ENCODE results near the gene MEF2C.

Gene MEF2C

DNA sequence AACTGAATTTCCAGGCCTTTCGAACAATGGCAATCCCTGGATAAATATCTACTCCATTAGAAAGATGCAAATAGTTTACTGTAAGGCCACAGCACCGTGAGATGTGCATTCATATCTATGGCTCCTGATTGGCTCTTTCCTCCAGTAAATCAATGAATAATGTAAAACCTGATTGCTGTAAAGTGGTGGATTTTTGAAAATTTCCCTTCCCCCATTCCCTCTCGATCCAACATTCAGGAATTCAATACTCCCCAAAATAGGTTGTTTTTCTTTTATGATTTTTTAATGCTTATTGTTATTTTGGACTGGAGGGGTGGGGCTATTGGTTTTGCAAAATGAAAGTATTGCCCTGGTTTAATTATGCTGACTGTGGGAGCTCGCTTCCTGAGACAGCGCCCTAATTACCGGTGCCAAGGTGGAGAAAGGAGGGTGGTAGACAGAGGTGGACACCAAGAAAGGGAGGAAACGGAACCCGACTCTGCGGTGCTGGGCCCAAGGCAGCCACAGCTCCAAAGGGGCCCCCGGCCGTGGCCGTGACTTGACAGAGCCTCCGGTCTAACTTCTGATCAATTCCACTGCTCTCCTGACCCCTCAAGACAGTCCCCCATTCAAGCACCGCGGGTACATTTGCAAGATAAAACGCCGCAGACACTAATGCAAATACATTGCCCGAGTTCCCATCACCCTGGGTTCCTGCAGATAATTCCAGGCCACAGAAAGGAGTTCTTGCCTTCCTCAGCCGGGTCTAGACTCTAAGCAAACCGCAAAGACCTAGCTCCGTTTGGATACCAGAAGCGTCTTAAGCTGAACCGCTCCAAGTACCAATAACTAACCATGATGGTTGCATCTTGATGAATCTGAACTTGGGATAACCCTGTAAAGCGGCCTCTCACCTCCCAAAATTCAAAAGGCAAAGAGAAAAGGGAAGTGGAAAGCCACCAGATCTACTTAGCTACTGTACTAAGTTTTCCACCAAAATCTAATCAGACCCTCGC is 211.2 kb downstream of the MEF2C start:
- no peak for DNase-seq

DNA sequence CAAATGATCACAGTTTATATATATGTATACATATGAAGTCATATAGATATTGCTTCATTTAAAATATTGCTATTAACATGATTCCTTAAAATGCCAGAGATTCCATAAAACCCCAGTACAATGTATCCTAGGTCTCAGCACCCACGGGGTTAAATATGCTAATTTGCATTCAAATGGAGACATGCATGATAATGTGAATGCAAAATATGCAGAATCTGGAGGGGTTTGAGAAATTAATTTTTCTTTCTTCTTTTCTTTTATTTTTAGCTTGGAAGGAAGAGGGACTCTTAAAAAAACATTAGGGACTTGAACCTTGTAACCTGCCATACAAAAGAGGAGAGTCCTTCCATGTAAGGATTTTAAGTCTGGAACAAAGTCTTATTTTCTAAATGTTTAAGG is 211.9 kb downstream of the MEF2C start:
- DNase-seq: no peak

DNA sequence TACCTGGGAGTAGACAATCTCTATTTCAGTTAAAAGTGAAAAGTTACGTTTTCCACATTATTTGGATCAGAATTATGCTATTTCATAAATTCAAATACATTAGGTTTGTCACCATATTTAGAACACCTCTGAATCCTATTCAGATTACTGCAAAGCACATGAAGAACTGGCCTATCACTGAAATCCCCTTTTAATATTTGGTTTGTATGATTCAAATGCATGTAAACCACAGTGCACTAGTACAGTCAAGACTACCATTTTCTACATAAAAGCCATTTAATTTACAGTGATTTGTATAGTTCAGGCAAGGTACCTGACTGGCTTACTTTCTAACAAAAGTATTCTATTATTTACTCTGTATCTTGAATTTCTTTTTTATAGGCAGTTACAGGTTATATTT is 212.5 kb downstream of the MEF2C start:
- no peak for DNase-seq

DNA sequence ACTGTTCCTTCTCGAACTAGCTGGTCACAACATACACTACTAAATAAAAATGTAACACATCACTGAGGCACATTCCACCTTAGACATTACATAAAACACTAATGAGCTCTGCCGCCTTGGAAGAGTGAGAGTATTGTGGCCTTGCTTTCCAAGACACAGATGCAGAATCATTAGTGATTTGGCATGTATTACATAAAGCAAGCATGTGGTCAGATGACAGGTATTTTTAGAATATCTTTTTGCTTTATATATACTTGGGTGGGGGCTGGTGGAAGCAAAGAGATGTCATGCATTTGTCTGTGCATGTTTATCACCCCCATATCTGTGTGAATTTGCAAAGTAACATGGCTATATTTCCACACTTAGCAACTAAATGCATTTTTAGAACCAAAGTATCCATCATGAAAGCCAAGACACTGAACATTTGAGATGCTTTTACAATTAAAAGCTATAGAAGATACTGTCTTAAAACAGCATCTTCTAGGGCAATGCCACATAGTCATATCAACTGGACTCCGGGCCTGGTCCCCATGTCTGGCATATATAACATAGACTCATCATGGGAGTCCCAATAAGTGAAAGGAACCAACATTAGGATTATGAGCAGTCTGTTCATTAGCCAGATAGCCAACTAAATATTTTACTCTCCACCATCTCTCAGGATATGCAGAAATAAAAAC is 213.5 kb downstream of the MEF2C start:
- DNase-seq: no peak

DNA sequence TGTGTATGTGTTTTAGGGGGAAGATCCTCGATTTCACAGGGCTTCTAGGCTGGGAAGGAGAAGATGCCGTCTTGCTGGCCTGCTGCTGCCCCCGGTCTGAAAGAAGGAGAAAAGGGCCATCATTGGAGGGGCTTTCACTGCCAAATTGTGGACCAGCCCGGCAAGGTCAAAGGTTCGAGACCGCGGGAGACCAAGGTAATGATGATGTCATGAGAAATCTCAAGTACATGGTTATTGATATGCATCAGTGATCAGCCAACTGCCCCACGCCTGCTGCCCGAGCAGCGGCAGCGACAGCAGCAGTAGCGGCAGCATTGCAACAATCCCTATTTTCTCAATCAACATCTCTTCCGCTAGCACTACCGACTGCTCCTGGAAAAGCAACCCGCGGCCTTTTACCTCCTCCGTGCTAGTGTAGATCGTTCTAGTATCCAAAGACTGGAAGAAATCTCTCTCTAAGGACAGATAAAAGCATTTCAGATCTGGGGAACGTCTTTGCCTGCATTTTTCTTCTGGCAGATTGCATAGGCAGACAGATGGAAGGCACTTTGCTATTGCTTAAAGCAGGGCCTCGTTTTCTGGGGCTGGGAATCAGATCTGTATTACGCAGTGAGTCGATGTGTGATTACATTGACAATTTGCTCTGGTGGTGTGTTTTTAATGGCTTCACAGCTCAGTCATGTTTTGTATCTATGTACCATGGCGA is 215.3 kb downstream of the MEF2C start:
- no peak for DNase-seq

Measured in stimulated activated CD4-positive, alpha-beta T cell treated with anti-CD3 and anti-CD28 coated beads, Interleukin-4, amount 100 ng/mL, for 1 hour (primary cell).